Skeletal muscle tissue (tissue), 4 donors: ENCODE measurements around the gene GDNF. TPM values are rescaled to one million over a fixed set of nuclear protein-coding genes. Genes with fewer than 3 reads are reported as not detected.
A peak's percentile ranks its signal among the peaks of the same experiment; 100 is the strongest.

Source experiments
- H3K27ac ChIP-seq: one replicate; pipeline ENCODE4 v1.7.0; 2013; ENCODE audit warnings: mild to moderate bottlenecking, low read depth, low read length, inconsistent platforms
- H3K27me3 ChIP-seq, 3 donors: one replicate each; pipeline ENCODE4 v1.7.0; 2013; ENCODE audit warnings: low read length in 3 of 3; ENCODE audit not compliant: control insufficient read depth in 3 of 3, insufficient read depth in 3 of 3
- H3K36me3 ChIP-seq, 3 donors: one replicate each; pipeline ENCODE4 v1.7.0; 2013; ENCODE audit warnings: low read length in 3 of 3; ENCODE audit not compliant: control insufficient read depth in 3 of 3, insufficient read depth in 3 of 3
- H3K4me1 ChIP-seq, 3 donors: one replicate each; pipeline ENCODE4 v1.7.0; 2013; ENCODE audit warnings: low read length in 3 of 3, mild to moderate bottlenecking in 3 of 3; ENCODE audit not compliant: control insufficient read depth in 3 of 3, insufficient read depth in 3 of 3
- H3K4me3 ChIP-seq, 3 donors: one replicate each; pipeline ENCODE4 v1.7.0; 2013; ENCODE audit warnings: low read length in 3 of 3
- H3K9ac ChIP-seq, 3 donors: one replicate each; pipeline ENCODE4 v1.7.0; 2013; ENCODE audit warnings: low read length in 3 of 3, mild to moderate bottlenecking in 3 of 3, moderate library complexity in 2 of 3, low read depth in 1 of 3
- H3K9me3 ChIP-seq, 3 donors: one replicate each; pipeline ENCODE4 v1.7.0; 2013; ENCODE audit warnings: low read length in 3 of 3; ENCODE audit not compliant: control insufficient read depth in 3 of 3
- total RNA-seq: library from RNA; depleted of rRNA; stranded (reverse); fragments of >200 nt; gene quantifications from one replicate; pipeline ENCODE4 v1.2.3, GENCODE V29; 2014
- donor health status: Osteomylitis.

The GDNF gene
- total RNA-seq, 1 donor from 2014 or later = 0.52 TPM

DNA sequence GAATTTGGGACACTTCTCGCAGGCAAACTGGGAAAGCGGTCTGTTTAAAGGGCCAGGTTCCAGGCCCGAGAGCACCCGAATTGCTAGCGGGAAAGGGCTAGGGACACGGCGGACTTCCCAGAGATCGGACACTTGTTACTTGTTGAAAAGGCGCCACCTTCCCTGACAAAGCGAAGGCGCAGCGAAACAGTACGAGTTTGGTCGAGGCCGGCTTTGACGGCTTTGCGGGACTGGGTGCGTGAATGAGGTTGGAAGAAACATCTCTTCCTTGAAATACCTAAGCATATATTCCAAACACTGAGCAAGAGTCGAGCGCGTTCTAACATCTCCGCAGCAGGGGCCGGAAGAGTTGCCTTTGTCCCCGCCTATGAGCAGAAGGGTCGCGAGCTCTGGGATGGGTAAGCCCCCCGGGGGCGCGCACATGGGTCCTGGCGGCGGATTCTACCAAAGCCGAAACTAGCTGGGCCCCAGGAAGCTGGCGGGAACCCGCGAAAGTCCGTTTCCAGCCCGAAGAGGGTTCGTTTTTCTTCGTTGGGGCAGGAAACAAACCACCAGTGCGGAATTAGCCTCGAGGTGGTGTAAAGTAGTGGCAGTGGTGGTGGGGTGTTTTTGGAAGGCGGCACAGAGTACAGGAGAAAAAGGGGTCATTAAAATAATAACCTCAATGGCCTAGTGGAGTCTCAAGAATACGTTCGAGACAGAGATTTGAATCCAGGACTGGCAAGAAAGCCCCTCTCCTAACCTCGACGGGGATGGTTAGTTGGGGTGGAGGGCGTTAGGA is 1.5 kb downstream of the GDNF start:
- H3K4me3 ChIP-seq = peak overlapping the region; percentile 71 to 85 (median 73)
- peaks cover 36 to 57% (median 45%) of the 10 kb centered on the region in 3 donors for H3K27me3 ChIP-seq
- peak overlapping the region; percentile 87 for H3K27ac ChIP-seq
- peak overlapping the region; percentile 81 to 91 (median 85) for H3K9ac ChIP-seq
- H3K36me3 ChIP-seq = peaks cover 0 to 3% (median 0%) of the 10 kb centered on the region in 3 donors
- H3K9me3 ChIP-seq = no peaks in the 10 kb centered on the region
- H3K4me1 ChIP-seq = peaks cover 24 to 41% (median 39%) of the 10 kb centered on the region in 3 donors

DNA sequence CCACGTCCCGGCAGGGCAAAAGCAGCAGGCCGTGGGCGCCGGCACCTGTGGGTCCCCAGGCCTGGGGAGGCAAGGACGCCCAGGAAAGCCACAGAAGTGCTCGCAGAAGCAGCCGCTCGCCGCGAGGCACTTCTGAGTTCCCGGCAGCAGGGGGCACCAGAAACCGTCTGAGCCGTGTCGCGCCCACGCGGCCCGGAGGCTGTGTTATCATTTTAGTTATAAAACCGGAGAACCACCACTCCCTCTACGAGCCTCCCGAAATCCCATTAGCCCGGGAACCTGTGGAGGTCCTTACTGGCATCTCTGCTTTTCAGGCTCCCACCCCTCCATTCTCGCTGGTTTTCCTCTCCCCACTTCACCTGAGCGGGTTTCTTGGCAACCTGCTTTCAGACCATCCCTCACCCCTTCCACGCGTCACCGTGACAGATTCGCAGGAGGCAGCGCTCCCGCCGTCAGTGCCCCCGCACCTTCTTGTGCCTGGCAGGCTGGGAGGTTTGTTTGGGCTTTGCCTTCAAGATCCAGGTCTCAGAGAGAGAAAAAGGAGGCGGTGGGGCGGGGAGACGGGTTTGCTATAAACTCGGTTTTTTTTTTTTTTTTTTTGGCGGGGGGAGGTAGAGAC is 2.3 kb downstream of the GDNF start:
- peak overlapping the region; percentile 81 to 91 (median 85) for H3K9ac ChIP-seq
- H3K27ac ChIP-seq = peak overlapping the region; percentile 87
- peaks cover 0 to 3% (median 0%) of the 10 kb centered on the region in 3 donors for H3K36me3 ChIP-seq
- no peaks in the 10 kb centered on the region for H3K9me3 ChIP-seq
- H3K27me3 ChIP-seq = peaks cover 36 to 57% (median 45%) of the 10 kb centered on the region in 3 donors
- H3K4me3 ChIP-seq = peak overlapping the region; percentile 71 to 85 (median 73)
- peaks cover 24 to 41% (median 39%) of the 10 kb centered on the region in 3 donors for H3K4me1 ChIP-seq

GRCh38 chr5:37836592-37837413 is 3.0 kb downstream of the GDNF start:
- Histone ChIP-seq H3K4me3 (peak overlapping the region; percentile 71 to 85 (median 73)), H3K4me1 (peaks cover 24 to 49% (median 39%) of the 10 kb centered on the region in 3 donors), H3K36me3 (no peaks in the 10 kb centered on the region), H3K9me3 (no peaks in the 10 kb centered on the region), H3K9ac (peak overlapping the region; percentile 81 to 91 (median 85)), H3K27ac (peak overlapping the region; percentile 87), H3K27me3 (peaks cover 30 to 51% (median 39%) of the 10 kb centered on the region in 3 donors)

DNA sequence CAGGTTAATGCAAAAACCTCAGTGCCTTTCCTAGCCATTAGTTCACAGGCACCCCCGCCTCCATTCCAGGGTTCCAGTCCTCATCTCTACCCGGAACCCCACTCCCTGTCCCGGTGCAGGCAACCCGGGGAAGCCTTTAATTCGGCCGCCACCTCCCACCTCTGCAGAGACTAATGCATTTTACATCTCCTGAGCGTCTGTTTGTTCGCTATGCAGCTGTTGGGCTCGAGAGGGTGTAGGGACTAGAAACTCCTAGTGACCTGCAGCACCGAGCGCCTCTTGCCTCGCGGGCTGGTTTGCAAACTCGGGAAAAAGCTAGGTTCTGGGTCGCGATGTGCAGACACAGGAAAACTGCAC is 3.6 kb downstream of the GDNF start:
- peaks cover 30 to 51% (median 35%) of the 10 kb centered on the region in 3 donors for H3K27me3 ChIP-seq

DNA sequence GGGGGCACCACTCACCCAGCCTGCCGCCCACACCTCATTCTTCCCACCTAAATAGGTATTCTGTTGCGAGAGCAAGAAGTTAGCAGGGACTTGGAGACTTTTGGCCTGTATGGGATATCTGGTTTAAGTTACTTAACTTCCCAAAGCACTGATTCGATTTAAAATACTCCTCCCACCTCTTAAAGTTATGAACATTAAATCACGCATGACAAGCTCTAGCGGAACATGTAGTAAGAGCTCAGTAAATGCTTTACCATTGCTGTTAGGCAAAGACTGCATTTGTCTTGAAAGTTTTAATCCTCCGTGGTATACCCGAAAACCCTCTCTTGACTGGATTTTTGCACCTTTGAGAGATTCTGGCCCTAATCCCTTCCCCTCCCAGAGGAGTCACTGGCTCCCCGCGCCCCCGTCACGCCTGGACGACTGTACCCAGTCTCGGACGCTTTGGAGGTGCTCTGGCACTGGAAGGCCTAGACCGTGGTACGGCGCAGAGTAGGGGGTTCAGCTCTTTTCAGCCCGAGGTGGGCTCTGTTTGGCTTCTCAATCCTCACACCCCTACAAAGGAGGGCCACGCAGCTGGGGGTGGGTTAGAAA is 4.4 kb downstream of the GDNF start:
- Histone ChIP-seq H3K9ac (peak overlapping the region in 2 of 3 donors; percentile 20 to 91), H3K27ac (no peak overlapping the region), H3K4me1 (peaks cover 22 to 48% (median 35%) of the 10 kb centered on the region in 3 donors), H3K36me3 (peaks cover 0 to 3% (median 0%) of the 10 kb centered on the region in 3 donors), H3K9me3 (no peaks in the 10 kb centered on the region), H3K27me3 (peaks cover 27 to 47% (median 28%) of the 10 kb centered on the region in 3 donors), H3K4me3 (no peak overlapping the region)

More for the DNA sequence above, 3.6 kb downstream of the GDNF start:
- H3K27ac ChIP-seq = peak overlapping the region; percentile 87
- peaks cover 24 to 52% (median 39%) of the 10 kb centered on the region in 3 donors for H3K4me1 ChIP-seq
- H3K36me3 ChIP-seq = peaks cover 0 to 3% (median 0%) of the 10 kb centered on the region in 3 donors
- H3K9me3 ChIP-seq = no peaks in the 10 kb centered on the region
- peak overlapping the region; percentile 71 to 85 (median 73) for H3K4me3 ChIP-seq
- peak overlapping the region; percentile 68 to 91 (median 85) for H3K9ac ChIP-seq

DNA sequence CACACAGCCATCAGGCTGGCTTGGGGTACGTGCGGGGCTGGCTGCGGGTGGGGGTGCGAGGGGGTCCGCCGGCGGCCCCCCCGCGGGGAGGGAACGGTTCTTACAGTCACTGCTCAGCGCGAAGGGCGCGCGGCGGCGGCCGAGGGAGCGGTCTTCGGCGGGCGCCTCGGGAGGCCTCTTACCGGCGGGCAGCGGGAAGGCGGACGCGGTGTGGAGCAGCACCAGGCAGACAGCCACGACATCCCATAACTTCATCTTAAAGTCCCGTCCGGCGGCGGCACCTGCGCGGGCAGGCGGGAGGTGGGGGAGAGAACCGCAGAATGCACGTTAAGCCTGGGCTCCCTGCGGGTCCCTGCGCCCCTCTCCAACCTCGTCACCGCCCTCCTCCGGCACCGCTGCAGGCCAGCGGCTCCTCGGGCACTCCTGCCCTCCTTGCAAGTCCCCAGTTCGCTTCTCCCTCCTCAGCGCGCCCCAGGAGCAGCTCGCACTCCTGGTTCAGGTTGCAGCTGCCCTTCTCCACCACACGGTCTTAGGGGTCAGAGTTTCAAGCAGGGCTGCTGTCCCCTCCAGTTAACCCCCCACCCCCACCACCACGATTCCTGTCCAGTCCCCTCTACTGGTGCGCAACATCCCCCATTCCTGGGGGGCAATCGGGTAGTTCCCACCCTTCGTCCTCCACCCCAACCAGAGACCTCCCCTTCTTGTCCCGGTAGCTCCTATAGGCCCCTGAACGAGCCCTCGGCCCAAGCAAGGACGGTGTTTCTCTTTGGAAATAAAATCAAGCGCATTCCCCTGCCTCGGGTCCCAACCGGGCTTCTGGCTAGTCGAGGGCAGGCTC is 5.1 kb downstream of the GDNF start:
- Histone ChIP-seq H3K36me3 (peaks cover 0 to 3% (median 0%) of the 10 kb centered on the region in 3 donors), H3K9ac (peak overlapping the region in 2 of 3 donors; percentile 20 to 57)

DNA sequence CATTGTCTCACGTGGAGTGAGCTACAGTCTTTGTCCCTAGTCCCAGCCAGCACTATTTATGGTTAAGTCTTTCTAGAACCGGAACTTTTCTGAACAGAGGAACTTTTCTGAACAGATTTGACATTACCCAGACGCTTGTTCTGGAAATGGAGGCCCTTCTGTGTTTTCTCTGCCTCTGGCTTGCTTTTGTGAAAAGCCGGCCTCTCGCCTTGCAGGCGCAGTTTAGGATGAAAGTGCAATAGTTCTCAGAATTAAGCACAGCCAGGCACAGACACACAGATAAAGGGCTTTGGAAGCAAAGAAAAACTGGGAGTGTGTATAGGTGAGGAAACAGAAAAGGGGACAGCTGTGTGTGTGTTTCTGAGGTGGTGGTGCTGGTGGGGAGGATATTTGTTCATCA is 5.9 kb downstream of the GDNF start:
- Histone ChIP-seq H3K4me1 (peaks cover 18 to 45% (median 35%) of the 10 kb centered on the region in 3 donors), H3K36me3 (peaks cover 0 to 3% (median 0%) of the 10 kb centered on the region in 3 donors), H3K27ac (no peak overlapping the region), H3K4me3 (no peak overlapping the region), H3K9me3 (no peaks in the 10 kb centered on the region), H3K9ac (peak overlapping the region in 1 of 3 donors; percentile 46), H3K27me3 (peaks cover 23 to 37% (median 25%) of the 10 kb centered on the region in 3 donors)

More for the DNA sequence above, 5.1 kb downstream of the GDNF start:
- peaks cover 22 to 49% (median 35%) of the 10 kb centered on the region in 3 donors for H3K4me1 ChIP-seq
- peaks cover 27 to 45% (median 28%) of the 10 kb centered on the region in 3 donors for H3K27me3 ChIP-seq
- H3K27ac ChIP-seq = no peak overlapping the region
- H3K9me3 ChIP-seq = no peaks in the 10 kb centered on the region
- H3K4me3 ChIP-seq = no peak overlapping the region

GRCh38 chr5:37831821-37832534 is 7.9 kb downstream of the GDNF start:
- peaks cover 0 to 3% (median 3%) of the 10 kb centered on the region in 3 donors for H3K36me3 ChIP-seq
- H3K4me1 ChIP-seq = peaks cover under 1 to 32% (median 24%) of the 10 kb centered on the region in 3 donors
- H3K9me3 ChIP-seq = no peaks in the 10 kb centered on the region
- peaks cover 10 to 20% (median 17%) of the 10 kb centered on the region in 3 donors for H3K27me3 ChIP-seq
- H3K27ac ChIP-seq = no peak overlapping the region
- no peak overlapping the region for H3K4me3 ChIP-seq
- peak overlapping the region in 1 of 3 donors; percentile 12 for H3K9ac ChIP-seq
